GM21825 (cell line): ENCODE data around the gene UBE2O.
"Not testable (repeated sequence)": the region's sequence is repeated elsewhere in the genome, so short reads cannot be mapped to it uniquely, and the experiment has no call there.

ENCODE experiments used
- ATAC-seq: cut with Tn5 transposase; IDR thresholded peaks from one replicate; pipeline ENCODE4 v1.9.1; 2021; ENCODE audit warnings: mild to moderate bottlenecking, moderate library complexity; ENCODE audit not compliant: unreplicated experiment

UBE2O gene

DNA sequence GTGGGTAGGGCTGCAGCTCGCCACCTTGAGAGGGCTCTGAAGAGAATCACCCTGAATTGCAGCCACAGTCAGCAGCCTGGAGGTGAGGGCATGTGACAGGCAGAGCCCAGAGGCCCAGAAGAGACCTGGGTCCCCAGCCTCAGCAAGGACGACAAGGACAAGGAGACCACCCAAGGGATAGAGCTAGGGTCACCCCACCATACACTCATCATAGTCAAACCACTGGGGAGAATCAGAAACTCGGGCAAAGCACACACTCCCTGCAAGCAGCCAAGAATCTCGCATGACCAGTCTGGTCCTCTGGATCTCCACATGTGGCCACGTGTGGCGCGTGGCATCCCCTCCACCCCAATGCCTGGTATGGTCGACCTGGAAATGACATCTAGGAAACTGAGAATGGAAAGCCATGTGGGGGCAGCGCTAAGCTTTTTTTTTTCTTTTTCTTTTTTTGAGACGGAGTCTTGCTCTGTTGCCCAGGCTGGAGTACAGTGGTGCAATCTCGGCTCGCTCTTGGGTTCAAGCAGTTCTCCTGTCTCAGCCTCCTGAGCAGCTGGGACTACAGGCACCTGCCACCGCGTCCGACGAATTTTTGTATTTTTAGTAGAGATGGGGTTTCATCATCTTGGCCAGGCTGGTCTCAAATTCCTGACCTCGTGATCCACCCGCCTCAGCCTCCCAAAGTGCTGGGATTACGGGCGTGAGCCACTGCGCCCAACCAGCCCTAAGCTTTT is 73.1 kb downstream of the UBE2O start:
- no peak for ATAC-seq

DNA sequence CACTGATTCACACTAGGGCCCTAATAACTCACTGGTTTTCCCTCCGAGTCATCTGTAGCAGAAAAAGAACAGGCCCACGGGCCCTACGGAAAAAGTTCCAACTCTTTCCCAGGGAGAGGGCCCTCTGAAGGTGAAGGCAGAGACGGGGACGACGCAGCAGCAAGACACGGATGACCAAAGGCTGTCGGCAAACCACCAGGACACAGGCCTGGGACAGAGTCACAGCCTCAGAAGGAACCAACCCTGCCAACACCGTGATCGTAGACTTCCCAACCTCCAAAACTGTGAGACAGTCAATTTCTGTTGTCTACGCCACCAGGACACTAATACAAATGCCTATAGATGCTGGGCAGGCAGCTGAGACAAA is 73.7 kb downstream of the UBE2O start:
- no peak for ATAC-seq

- no peak for ATAC-seq
Measured at GRCh38 chr17:76378548-76379274, 74.2 kb downstream of the UBE2O start.

DNA sequence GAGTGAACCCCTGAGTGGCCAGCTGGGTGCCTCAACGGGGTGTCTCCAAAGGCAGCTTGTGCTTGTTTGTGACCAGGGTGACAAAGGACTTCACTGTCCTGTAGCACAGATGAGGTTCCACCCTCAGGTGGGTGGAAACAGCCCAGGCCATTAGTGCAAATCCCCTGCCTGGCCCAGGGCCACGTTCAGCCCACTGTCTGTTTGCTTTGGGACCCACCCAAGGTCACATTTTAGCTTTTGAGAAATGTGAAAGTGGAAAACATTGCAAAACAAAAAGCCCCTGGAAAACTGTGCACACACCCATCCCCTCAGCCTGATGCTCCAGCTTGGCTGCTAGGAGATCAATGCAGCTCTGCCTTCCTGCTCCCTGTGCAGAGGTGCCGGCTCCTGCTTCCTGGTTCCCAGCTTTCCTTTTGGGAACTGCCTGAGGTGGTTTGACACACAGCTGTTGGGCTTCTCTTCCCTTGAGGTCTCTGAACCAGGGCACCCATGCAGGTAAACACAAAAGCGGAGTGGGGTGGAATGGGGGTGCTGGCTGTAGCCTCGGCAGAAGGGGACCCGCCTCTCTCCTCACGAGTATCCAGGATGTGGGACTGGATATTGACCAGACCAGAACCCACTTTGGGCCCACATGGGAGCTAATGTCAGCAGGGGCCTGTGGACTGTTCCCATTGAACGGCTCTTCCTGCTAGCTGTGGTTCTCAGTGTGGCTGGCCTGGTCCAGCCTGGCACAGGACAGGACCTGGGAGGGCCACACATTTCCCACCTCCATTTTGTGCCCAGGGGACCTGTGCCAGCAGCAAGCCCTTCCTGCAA is 76.4 kb downstream of the UBE2O start:
- no peak for ATAC-seq

DNA sequence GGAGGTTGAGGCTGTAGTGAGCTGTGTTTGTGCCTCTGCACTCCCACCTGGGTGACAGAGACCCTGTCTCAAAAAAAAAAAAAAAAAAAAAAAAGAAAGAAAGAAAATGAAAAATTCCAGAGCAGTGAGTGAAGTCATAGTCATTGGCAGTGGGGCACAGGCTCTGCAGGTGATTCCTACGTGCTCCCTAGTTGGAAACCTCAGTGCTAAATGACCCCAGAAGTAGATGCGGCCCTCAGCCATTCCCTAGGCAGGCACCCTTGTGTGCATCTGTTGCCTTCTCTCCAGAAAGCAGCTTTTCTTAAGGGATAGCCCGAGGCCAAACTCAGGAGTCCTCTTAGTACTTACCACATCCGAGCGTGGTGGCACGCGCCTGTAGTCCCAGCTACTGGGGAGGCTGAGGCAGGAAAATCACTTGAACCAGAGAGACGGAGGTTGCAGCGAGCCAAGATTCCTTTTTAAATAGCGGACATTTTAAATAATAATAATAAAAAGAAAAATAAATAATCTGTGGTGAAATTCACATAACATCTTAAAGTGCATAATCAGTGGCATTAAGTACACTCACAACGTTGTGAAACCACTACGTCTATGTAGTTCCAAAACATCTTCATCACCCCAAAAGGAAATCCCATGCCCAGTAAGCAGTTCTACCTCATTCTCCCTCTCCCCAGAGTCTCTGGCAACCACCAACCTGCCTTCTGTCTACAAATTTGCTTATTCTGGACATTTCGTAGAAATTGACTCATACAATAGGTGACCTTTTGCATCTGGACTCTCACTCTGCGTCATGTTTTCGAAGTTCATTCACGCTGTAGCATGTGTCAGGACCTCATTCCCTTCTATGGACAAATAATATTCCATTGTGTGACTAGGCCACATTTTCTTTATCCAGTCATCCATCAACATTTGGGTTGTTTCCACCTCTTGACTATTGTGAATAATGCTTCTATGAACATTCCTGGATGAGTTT is 81.0 kb downstream of the UBE2O start:
- no peak for ATAC-seq

DNA sequence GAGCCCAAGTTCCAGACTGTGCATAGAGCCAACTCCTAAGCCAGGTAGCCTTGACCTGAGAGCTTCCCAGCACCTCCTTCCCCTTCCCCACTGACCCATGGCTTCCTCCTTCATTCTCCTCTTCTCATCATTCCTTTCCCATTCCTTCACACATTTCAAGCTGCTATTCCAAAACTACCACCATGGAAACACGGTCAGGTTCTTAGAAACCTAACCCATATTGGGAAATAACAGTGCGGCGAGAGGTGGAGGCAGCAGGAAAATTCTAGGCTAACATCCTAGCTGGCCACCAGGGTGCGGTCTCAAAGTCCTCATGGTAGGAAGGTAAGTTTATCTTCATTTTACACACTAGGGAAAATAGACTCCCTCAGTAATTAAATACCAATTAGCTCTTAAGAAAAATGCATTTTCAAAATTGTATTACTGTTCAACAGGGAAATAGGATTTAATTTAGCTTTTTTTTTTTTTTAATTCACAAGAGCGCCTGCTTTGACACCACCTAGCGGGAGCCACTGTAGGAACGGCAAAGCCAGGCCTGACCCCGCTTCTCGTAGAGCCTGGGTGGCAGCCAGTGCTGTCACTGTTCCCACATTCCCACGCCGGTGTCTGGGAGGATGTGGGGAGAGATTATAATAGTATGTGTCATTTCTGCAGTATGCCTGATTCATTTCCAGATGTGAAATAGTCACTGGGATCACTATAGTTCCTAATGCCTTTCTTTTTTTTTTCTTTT is 82.5 kb downstream of the UBE2O start:
- no peak for ATAC-seq

- no peak for ATAC-seq
Measured at GRCh38 chr17:76369804-76370203, 83.1 kb downstream of the UBE2O start.

DNA sequence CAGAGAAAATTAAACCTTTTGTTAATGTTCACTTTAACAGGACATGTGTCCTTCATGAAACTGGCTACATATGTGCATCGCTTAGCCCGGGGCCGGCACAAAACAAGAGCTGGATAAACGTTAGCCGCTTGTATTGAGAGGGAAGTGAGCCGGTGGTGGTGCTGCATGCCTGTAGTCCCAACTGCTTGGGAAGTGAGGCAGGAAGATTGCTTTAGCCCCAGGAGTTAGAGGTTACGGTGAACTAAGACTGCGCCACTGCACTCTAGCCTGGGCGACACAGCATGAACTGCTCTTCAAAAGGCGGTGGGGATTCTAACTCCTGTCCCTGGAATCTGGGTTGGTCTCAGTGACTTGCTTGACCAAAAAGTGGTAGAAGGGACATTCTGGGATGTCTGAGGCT is 83.6 kb downstream of the UBE2O start:
- ATAC-seq = no peak

DNA sequence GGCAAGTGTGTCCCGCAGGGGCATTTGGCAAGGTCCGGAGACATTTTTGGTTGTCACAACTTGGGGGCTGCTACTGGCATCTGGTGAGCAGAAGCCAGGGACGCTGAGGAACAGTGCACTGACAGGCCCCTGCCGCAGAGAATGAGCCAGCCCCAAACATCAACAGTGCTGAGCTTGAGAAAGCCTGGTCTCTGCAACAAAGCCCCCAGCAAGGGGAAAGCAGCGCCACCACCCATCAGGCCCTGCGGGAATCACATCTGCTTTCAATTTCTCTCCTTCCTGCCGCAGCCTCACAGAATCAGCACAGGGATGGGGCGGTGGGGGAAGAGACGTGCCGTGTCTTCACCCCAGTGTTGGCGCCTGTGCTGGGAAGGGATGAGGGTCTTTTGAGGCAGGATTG is 84.4 kb downstream of the UBE2O start:
- no peak for ATAC-seq

GRCh38 chr17:76367642-76368041 is 85.3 kb downstream of the UBE2O start:
- ATAC-seq = no peak

DNA sequence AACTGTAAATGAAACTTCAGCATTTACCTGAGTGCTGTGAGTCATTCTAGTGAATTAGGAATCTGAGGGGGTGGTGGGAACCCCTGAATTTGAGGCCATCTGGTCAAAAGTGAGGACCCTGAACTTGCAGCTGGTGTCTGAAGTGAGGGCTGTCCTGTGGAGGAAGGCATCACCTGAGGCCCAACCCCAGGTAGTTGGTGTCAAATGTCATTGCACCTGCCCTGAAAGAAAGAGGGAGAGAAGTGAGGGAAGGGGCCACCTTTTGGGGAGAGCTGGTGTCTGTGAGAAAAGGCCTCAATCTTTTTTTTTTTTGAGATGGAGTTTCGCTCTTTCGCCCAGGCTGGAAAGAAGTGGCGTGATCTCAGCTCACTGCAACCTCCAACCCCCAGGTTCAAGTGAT is 86.7 kb downstream of the UBE2O start:
- no peak for ATAC-seq

- ATAC-seq = no peak
Measured at GRCh38 chr17:76365256-76365903, 87.6 kb downstream of the UBE2O start.

DNA sequence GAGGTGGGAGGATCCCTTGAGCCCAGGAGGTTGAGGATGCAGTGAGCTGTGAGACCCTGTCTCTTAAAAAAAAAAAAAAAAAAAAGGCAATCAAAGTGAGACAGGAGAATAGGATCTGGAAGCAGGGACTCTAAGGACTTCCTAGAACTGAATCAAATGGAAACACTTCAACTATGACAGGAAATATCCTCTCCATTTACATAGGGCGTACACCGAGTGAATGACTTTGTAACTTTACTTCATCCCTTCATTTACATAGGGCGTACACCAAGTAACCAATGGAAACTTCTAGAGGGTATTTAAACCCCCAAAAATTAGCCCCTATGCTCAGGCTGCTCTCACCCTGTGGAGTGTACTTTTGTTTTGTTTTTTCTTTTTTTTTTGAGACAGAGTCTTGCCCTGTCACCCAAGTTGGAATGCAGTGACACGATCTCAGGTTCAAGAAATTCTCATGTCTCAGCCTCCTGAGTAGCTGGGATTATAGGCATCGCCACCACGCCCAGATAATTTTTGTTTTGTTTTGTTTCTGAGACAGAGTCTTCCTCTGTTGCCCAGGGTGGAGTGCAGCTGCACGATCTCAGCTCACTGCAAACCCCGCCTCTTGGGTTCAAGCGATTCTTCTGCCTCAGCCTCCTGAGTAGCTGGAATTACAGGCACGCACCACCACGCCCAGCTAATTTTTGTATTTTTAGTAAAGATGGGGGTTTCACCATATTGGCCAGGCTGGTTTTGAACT is 89.7 kb downstream of the UBE2O start:
- ATAC-seq = no peak

- no peak for ATAC-seq
Measured at GRCh38 chr17:76360461-76360860, 92.5 kb downstream of the UBE2O start.

GRCh38 chr17:76359776-76360175 is 93.2 kb downstream of the UBE2O start:
- not testable (repeated sequence) for ATAC-seq

- ATAC-seq = no peak
Measured at GRCh38 chr17:76359375-76359774, 93.6 kb downstream of the UBE2O start.

- no peak for ATAC-seq
Measured at GRCh38 chr17:76357597-76358158, 95.3 kb downstream of the UBE2O start.

DNA sequence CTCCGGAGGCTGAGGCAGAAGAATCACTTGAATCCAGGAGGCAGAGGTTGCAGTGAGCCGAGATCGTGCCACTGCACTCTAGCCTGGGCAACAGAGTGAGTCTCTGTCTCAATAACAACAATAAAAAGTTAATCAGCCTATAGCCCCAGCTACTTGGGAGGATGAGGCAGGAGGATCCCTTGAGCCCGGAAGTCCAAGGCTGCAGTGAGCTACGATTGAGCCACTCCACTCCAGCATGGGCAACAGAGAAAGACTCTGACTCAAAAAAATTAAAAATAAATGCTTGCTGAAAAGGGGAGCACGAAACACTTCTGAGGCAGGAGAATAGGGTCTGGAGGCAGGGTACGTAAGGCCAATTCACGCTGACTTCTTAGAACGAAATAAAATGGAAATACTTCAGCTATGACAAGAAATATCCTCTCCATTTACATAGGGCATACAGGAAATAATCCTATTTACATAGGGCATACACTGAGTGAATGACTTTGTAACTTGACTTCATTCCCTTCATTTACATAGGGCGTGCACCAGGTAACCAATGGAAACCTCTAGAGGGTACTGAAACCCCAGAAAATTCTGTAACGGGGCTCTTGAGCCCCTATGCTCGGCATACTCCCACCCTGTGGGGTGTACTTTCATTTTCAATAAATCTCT is 96.0 kb downstream of the UBE2O start:
- no peak for ATAC-seq
